Measurements from ENCODE around the gene UTS2. TPM values are rescaled to one million over a fixed set of nuclear protein-coding genes. Genes with fewer than 3 reads are reported as not detected.

UTS2 gene
- total RNA-seq, 1 donor from 2014 or later: not detected

DNA sequence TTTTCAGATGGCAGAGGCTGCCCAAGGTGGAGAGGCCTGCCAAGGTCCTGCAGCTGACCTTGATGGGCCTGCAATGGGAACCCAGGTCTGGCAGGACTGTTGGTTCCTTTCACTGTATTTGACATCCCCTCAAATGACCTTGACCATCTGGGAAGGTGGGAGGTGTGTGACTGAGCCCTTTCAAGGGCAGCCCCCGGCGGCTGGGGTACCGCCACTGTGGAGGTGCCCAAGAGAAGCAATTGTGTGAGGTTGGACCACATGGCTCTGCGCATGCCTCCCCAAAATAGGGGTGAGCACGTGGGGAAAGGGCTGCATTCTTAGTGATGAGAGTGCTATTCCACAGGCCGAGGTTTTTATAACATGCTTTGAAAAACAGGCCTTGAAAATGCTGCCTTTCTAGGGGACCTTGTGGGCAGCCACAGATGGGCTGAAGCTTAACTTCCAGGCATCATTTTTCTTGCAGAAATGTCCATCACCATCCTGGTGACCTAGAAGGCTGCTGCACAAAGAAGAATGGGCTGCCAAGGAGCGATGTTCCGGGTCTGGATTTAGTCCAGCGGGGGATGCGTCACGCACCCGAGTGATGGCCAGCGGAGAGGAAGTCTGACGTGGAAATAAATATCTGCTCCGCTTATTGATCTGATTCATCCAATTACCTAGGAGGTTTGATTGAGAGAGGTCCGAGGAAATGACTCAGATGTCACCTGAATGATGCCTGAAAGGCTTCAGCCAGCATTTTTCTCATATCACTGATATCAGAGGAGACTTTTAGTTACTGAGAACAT is 16.5 kb upstream of the UTS2 start:
- Histone ChIP-seq H3K36me3 (no peaks in the 10 kb centered on the region), H3K9me3 (replicated peaks) (peaks cover 5% of the 10 kb centered on the region), H3K27ac (replicated peaks) (no peak overlapping the region), H3K27me3 (ENCODE audit: low read depth) (peaks cover 13% of the 10 kb centered on the region), H3K4me1 (no peaks in the 10 kb centered on the region), H3K4me3 (no peak overlapping the region)
- TF ChIP-seq, protein P1, sequence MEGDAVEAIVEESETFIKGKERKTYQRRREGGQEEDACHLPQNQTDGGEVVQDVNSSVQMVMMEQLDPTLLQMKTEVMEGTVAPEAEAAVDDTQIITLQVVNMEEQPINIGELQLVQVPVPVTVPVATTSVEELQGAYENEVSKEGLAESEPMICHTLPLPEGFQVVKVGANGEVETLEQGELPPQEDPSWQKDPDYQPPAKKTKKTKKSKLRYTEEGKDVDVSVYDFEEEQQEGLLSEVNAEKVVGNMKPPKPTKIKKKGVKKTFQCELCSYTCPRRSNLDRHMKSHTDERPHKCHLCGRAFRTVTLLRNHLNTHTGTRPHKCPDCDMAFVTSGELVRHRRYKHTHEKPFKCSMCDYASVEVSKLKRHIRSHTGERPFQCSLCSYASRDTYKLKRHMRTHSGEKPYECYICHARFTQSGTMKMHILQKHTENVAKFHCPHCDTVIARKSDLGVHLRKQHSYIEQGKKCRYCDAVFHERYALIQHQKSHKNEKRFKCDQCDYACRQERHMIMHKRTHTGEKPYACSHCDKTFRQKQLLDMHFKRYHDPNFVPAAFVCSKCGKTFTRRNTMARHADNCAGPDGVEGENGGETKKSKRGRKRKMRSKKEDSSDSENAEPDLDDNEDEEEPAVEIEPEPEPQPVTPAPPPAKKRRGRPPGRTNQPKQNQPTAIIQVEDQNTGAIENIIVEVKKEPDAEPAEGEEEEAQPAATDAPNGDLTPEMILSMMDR (IDR thresholded peaks at IDR 0.05; ENCODE audit: borderline replicate concordance): no peak
- intact Hi-C loops (cut with micrococcal nuclease): no loop called here
- DNase-seq: no peak

DNA sequence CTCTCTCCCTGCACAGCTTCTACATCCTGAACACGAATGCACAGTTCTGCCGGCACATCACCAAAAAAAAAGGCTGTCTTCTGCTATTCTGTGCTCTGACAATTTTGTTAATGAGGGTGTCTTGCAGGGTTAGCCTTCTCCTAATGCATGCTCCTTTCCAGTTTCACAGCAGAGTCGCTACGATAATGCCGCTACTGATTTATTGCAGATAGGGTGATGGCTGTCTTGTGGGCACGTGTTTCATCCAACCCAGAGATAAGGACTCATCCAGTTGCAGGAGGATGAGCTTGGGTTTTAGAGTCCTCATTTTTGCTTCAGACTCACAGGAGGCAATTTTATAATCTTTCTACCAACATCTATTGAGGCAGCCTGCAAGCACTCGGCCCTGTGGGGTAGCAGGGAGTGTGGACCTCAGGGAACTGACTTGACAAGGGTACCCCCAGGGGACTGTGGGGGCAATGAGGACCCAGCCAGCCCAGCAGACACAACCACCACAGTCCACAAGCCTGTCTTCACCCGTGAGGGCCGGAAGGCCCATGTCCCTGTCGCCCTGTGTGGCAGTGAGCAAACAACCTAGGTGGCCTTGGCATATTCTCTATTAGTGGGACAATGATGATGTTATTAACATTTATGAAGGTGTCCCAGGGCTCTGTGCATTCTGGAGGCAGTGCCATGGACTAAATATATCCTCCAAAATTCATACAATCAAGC is 15.4 kb upstream of the UTS2 start:
- TF ChIP-seq, protein P1 (IDR thresholded peaks at IDR 0.05; ENCODE audit: borderline replicate concordance): no peak
- H3K4me1 ChIP-seq: no peaks in the 10 kb centered on the region
- no peak overlapping the region for H3K4me3 ChIP-seq
- peaks cover 7% of the 10 kb centered on the region for H3K27me3 ChIP-seq (ENCODE audit: low read depth)
- DNase-seq: no peak
- H3K27ac ChIP-seq (replicated peaks): no peak overlapping the region
- H3K9me3 ChIP-seq (replicated peaks): peaks cover 5% of the 10 kb centered on the region
- intact Hi-C loops (cut with micrococcal nuclease): no loop called here
- H3K36me3 ChIP-seq: no peaks in the 10 kb centered on the region

DNA sequence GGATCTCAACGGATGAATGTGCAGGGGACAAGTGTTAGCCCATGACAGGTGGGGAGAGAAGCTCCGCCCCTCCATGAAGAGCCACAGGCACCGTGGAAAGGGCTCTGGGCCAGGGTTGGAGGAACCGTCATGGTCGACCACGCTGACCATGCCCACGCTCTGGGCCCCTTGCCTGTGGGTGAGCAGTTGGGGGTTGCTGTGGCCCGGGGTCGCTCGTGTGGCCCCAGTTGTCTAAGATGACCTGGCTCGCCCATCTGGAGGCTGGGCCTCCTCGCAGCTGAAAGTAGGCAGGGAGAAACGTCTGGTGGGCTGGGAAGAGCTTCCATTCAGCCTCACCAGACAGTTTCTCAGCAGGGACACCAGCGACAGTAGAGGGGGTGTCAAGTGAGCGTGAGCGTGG is 13.1 kb upstream of the UTS2 start:
- H3K36me3 ChIP-seq: no peaks in the 10 kb centered on the region
- TF ChIP-seq, protein P1 (IDR thresholded peaks at IDR 0.05; ENCODE audit: borderline replicate concordance): no peak
- H3K4me1 ChIP-seq: no peaks in the 10 kb centered on the region
- DNase-seq: no peak
- no peak overlapping the region for H3K27ac ChIP-seq (replicated peaks)
- peaks cover 7% of the 10 kb centered on the region for H3K27me3 ChIP-seq (ENCODE audit: low read depth)
- intact Hi-C loops (cut with micrococcal nuclease): no loop called here
- peaks cover 5% of the 10 kb centered on the region for H3K9me3 ChIP-seq (replicated peaks)
- no peak overlapping the region for H3K4me3 ChIP-seq

DNA sequence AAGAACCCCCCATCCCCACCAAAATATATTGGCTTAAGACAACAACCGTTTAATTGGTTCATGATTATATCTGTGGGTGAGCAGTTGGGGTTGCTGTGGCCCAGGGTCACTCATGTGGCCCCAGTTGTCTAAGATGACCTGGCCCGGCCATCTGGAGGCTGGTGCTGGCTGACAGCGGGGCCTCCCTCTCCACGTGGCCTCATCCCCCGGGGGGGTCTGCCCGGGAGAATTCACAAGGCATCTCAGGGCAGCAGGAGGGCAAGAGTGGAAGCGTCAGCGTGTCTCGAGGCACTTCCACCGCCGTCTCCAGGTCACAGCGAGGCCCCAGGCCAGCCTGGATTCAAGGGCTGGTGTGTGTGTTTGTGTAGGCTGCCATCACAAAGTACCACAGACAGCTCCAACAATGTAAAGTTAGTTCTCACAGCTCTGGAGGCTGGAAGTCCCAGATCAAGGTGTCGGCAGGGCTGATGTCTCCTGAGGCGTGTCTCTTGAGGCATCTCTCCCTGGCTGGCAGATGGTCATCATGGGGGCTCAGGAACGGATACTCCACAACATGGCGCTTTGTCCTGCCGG is 11.0 kb upstream of the UTS2 start:
- Histone ChIP-seq H3K4me3 (no peak overlapping the region), H3K36me3 (no peaks in the 10 kb centered on the region), H3K27me3 (ENCODE audit: low read depth) (peaks cover 7% of the 10 kb centered on the region), H3K27ac (replicated peaks) (no peak overlapping the region), H3K4me1 (no peaks in the 10 kb centered on the region), H3K9me3 (replicated peaks) (no peaks in the 10 kb centered on the region)
- TF ChIP-seq, protein P1 (IDR thresholded peaks at IDR 0.05; ENCODE audit: borderline replicate concordance): no peak
- intact Hi-C loops (cut with micrococcal nuclease): no loop called here
- no peak for DNase-seq

DNA sequence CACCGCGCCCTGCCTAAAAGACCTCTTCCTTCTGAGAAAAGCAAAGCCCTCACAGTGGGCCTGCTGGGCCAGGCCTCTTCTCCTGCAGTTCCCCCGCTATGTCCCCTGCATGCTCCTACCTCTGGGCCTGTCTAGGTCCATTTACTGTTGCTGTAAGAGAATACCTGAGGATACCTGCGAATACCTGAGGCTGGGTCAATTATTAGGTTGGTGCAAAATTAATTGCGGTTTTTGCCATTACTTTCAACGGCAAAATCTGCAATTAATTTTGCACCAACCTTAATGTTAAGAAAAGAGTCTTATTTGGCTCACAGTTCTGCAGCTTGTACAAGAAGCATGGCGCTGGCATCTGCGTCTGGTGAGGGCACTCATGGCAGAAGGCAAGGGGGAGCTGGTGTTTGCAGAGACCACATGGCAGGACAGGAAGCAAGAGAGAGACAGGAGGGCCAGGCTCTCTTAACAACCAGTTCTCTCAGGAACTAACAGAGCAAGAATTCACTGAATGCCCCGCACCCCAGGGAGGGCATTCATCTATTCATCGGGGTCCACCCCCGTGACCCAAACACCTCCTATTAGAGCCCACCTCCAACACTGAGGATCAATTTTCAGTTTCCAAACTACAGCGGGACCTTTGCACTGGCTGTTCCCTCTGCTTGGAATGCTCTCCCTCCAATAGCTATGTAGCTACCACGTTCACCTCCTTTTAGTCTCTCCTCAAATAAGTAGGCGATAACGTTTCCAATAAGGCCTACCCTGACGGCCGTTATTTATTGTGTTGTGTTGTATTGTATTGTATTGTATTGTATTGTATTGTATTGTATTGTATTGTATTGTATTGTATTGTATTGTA is 9.6 kb upstream of the UTS2 start:
- TF ChIP-seq, protein P1 (IDR thresholded peaks at IDR 0.05; ENCODE audit: borderline replicate concordance): no peak
- Histone ChIP-seq H3K36me3 (no peaks in the 10 kb centered on the region), H3K9me3 (replicated peaks) (no peaks in the 10 kb centered on the region), H3K4me1 (no peaks in the 10 kb centered on the region), H3K27me3 (ENCODE audit: low read depth) (peaks cover 7% of the 10 kb centered on the region), H3K4me3 (no peak overlapping the region), H3K27ac (replicated peaks) (no peak overlapping the region)
- no peak for DNase-seq
- intact Hi-C loops (cut with micrococcal nuclease): no loop called here
